ENCODE measurements around the gene OR51S1. TPM values are rescaled to one million over a fixed set of nuclear protein-coding genes. Genes with fewer than 3 reads are reported as not detected.
A peak's percentile ranks its signal among the peaks of the same experiment; 100 is the strongest.

Gene OR51S1, protein sequence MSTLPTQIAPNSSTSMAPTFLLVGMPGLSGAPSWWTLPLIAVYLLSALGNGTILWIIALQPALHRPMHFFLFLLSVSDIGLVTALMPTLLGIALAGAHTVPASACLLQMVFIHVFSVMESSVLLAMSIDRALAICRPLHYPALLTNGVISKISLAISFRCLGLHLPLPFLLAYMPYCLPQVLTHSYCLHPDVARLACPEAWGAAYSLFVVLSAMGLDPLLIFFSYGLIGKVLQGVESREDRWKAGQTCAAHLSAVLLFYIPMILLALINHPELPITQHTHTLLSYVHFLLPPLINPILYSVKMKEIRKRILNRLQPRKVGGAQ
- total RNA-seq, result not detected

DNA sequence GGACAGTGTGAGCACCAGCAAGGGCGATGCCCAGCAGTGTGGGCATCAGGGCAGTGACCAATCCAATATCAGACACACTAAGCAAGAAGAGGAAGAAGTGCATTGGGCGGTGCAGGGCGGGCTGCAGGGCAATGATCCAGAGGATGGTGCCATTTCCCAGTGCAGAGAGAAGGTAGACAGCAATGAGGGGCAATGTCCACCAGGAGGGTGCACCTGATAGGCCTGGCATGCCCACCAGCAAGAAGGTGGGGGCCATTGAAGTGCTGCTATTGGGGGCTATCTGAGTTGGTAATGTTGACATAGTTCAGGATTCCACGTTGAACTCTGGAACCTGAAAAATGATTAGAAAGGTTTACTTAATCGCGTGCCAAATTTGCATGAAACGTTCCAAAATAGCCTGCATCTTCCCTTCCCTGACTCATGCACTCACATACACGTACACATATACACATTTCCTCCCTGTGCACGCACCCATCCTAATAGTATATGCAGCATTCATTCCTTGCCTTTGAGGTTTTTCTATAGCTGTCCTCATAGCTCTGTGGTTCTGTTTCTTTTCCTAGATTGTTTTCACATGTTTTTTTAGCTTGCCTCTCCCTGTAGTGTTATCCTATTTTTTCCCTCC lies at the start of gene OR51S1:
Gene OR51S1 (minus strand): TSS at position 301 of the 625 bp plus-strand sequence. CDS start 0 bp downstream, at position 301.
- Histone ChIP-seq H3K36me3 (no peaks in the 10 kb centered on the region), H3K9me3 (no peaks in the 10 kb centered on the region), H3K4me3 (no peak within 1 kb of the TSS), H3K4me1 (no peaks in the 10 kb centered on the region), H3K27me3 (no peaks in the 10 kb centered on the region), H3K27ac (no peak within 1 kb of the TSS)
- TF ChIP-seq, protein P1, sequence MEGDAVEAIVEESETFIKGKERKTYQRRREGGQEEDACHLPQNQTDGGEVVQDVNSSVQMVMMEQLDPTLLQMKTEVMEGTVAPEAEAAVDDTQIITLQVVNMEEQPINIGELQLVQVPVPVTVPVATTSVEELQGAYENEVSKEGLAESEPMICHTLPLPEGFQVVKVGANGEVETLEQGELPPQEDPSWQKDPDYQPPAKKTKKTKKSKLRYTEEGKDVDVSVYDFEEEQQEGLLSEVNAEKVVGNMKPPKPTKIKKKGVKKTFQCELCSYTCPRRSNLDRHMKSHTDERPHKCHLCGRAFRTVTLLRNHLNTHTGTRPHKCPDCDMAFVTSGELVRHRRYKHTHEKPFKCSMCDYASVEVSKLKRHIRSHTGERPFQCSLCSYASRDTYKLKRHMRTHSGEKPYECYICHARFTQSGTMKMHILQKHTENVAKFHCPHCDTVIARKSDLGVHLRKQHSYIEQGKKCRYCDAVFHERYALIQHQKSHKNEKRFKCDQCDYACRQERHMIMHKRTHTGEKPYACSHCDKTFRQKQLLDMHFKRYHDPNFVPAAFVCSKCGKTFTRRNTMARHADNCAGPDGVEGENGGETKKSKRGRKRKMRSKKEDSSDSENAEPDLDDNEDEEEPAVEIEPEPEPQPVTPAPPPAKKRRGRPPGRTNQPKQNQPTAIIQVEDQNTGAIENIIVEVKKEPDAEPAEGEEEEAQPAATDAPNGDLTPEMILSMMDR (IDR thresholded peaks at IDR 0.05), result no peak
- DNase-seq (ENCODE audit: low spot score), result no peak

DNA sequence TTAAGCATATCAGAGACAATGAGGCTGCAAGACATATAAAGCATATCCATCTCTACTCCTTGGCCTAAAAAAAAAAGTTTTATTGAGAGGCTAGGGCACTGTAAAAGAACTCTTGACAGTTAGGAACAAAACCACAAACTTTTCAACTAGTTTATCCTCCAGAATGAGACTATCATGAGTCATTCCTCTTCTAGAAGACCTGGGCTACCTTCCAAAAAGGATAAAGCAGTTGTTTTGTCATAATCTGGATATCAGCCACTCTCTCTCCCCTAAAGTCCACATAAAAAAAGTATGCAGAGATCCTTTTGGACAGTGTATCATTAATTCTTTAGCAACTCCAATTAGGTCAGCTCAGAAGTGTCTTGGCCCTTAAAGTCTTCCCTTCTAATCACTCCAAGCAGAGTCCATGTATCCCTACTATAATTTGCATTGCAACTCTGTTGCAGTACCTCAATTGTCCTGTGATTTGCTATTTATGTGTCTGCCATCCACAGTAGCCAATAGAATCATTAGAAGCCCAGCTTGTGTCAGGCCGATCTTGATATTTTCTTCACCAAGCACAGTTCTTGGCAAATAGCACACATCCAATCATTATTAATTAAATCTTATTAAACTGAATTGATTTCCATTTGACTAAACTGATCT lies 43.1 kb upstream of the OR51S1 start:
- TF ChIP-seq, protein P1 (IDR thresholded peaks at IDR 0.05), result peak in 1 of 2 donors; percentile 39

DNA sequence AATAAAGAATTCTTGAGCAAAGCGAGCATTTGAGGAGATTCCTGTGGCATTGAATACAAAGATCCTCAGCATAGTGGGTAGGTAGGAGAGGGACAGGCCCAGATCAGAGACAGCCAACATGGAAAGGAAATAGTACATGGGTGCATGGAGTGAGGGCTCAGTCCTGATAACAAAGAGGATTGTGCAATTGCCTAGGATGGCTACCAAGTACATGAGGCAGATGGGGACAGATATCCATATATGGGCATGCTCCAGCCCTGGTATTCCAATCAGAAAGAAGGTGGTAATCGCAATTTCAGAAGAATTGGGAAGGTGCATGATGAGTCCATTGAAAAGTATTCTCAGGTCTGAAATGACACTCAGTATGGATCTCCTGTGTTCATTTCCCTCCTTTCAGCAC lies 41.3 kb upstream of the OR51S1 start:
- TF ChIP-seq, protein P1 (IDR thresholded peaks at IDR 0.05), result no peak
- H3K9me3 ChIP-seq, result no peaks in the 10 kb centered on the region
- H3K36me3 ChIP-seq, result no peaks in the 10 kb centered on the region

More for the DNA sequence above, 43.1 kb upstream of the OR51S1 start:
- Histone ChIP-seq H3K9me3 (no peaks in the 10 kb centered on the region), H3K4me3 (no peak overlapping the region), H3K36me3 (no peaks in the 10 kb centered on the region), H3K27ac (no peak overlapping the region), H3K27me3 (no peaks in the 10 kb centered on the region), H3K4me1 (no peaks in the 10 kb centered on the region)
- no peak for DNase-seq (ENCODE audit: low spot score)

DNA sequence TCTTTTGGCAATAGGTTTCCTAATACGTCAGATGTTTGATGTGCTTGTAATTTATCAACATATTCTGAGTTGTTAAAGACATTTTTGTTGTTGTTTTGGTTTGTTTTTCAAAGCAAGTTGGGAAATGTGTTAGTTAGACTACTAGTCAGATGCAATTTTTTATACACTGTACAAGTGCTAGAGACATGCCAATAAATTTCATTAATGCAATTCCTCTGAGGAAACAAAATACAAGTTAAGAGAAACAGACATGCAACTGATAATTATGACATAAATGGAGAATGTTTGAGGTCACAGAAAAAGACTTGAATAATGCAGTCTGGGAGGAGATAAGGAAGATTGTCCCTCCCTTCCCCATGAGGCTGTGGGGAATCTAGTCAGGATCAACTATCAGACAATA lies 38.6 kb upstream of the OR51S1 start:
- TF ChIP-seq, protein P1 (IDR thresholded peaks at IDR 0.05), result no peak
- Histone ChIP-seq H3K9me3 (no peaks in the 10 kb centered on the region), H3K27ac (no peak overlapping the region), H3K4me3 (no peak overlapping the region), H3K36me3 (no peaks in the 10 kb centered on the region), H3K4me1 (no peaks in the 10 kb centered on the region), H3K27me3 (no peaks in the 10 kb centered on the region)
- DNase-seq (ENCODE audit: low spot score), result no peak

More for the DNA sequence above, 41.3 kb upstream of the OR51S1 start:
- no peaks in the 10 kb centered on the region for H3K4me1 ChIP-seq
- no peaks in the 10 kb centered on the region for H3K27me3 ChIP-seq
- no peak for DNase-seq (ENCODE audit: low spot score)
- H3K27ac ChIP-seq, result no peak overlapping the region
- no peak overlapping the region for H3K4me3 ChIP-seq

DNA sequence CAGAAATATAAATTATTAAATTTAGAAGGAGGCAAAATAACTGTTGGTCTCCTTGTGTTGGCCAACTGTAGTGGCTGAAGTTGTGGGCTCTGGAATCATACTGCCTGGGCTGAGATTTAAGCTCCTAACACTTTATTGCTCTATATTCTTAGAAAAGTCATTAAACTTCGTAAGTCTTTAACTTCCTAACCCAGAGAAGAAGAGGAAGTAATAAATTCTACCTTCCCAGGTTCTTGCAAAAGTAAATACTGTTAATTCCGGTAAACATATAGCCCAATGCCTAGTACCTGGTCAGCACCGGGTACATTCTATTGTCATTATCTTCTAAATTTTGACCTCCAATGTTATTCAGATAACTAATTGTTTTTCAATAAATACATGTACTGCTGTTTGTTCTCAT lies 37.2 kb upstream of the OR51S1 start:
- no peaks in the 10 kb centered on the region for H3K27me3 ChIP-seq
- no peak overlapping the region for H3K4me3 ChIP-seq
- no peak for DNase-seq (ENCODE audit: low spot score)
- no peaks in the 10 kb centered on the region for H3K4me1 ChIP-seq
- TF ChIP-seq, protein P1 (IDR thresholded peaks at IDR 0.05), result no peak
- H3K9me3 ChIP-seq, result no peaks in the 10 kb centered on the region
- H3K27ac ChIP-seq, result no peak overlapping the region
- no peaks in the 10 kb centered on the region for H3K36me3 ChIP-seq

Data from right atrium auricular region (tissue), 2 donors.